ENCODE measurements around the gene IER5.
"Not testable (repeated sequence)": the region's sequence is repeated elsewhere in the genome, so short reads cannot be mapped to it uniquely, and the experiment has no call there.

IER5 gene

DNA sequence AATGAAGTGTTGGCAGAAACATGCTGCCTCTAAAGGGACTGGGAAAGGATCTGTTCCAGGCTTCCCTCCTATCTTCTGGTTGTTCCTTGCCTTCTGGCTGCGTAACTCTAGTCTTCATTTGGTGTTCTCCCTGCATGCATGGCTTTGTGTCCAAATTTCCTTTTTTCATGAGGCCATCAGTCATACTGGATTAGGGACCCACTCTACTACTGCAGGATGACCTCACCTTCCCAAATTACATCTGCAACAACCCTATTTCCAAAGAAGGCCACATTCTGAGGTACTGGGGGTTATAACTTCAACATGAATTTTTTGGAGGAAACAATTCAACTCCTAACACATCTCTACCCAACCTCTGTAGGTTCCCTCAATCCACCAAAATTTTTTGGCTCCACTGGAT lies 28.4 kb upstream of the IER5 start:
- 98% methylated on average over 1 of the region's 1 CpG for WGBS
- no peak overlapping the region for H3K4me3 ChIP-seq (ENCODE audit: low read length)
- H3K9ac ChIP-seq (ENCODE audit: low read depth, low read length): no peak overlapping the region
- 0 out of 2 replicates have a peak, but pooled peaks cover 2% of the 10 kb centered on the region for H3K27me3 ChIP-seq (ENCODE audit: insufficient read depth, low read length)
- H3K27ac ChIP-seq (ENCODE audit: low read depth, low read length): no peak overlapping the region
- H3K36me3 ChIP-seq (ENCODE audit: insufficient read depth, low read length): no peaks in the 10 kb centered on the region
- no peaks in the 10 kb centered on the region for H3K9me3 ChIP-seq (ENCODE audit: insufficient read depth, low read depth, low read length)
- H3K4me1 ChIP-seq (ENCODE audit: insufficient read depth, low read length): 0 out of 2 replicates have a peak, but pooled peaks cover 5% of the 10 kb centered on the region

DNA sequence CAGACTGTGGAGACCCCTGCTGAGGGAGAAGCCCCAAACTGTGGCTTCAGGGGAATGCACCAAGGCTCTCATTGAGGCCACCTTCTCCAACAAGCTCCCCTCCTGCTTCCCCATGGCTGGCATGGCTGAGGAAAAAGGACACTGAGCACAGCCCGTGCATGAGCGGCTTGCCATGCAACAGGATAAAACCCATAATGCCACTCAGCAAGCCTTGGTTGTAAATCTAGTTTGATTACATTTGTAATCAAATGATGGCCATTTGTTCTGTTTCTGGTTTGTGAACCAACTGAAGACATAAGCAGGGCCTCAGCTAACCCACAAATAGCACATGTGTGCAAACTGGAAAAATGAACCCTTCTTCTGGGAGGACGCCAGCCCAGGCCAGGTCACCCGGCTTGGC lies 27.6 kb upstream of the IER5 start:
- not testable (repeated sequence) for H3K9ac ChIP-seq (ENCODE audit: low read depth, low read length); H3K36me3 ChIP-seq (ENCODE audit: insufficient read depth, low read length); H3K9me3 ChIP-seq (ENCODE audit: insufficient read depth, low read depth, low read length); H3K4me1 ChIP-seq (ENCODE audit: insufficient read depth, low read length); H3K27ac ChIP-seq (ENCODE audit: low read depth, low read length); H3K4me3 ChIP-seq (ENCODE audit: low read length); H3K27me3 ChIP-seq (ENCODE audit: insufficient read depth, low read length)
- WGBS: 97% methylated on average over 4 of the region's 4 CpGs

DNA sequence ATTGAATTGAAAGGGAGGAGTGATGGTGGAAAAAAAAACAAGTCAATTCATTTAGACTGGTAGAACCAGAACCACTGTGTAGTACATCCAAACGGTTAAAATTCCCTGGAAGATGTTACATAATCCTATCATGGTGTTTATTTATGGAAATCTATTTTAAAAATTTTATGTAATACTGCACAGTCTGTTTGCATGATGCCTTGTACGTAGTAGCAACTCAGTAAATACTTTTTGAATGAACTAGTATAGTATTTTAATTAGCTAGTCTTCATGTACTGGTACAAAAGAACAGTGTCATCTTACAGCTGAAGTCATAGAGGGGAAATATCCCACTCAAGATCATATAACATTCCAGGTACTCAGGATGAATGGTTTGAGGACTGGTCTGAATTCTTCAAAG lies 27.0 kb upstream of the IER5 start:
- no peaks in the 10 kb centered on the region for H3K36me3 ChIP-seq (ENCODE audit: insufficient read depth, low read length)
- H3K4me1 ChIP-seq (ENCODE audit: insufficient read depth, low read length): peaks cover 13% of the 10 kb centered on the region
- H3K9ac ChIP-seq (ENCODE audit: low read depth, low read length): no peak overlapping the region
- H3K4me3 ChIP-seq (ENCODE audit: low read length): no peak overlapping the region
- 0 out of 2 replicates have a peak, but pooled peaks cover 2% of the 10 kb centered on the region for H3K27me3 ChIP-seq (ENCODE audit: insufficient read depth, low read length)
- H3K9me3 ChIP-seq (ENCODE audit: insufficient read depth, low read depth, low read length): no peaks in the 10 kb centered on the region
- 100% methylated on average over 1 of the region's 2 CpGs for WGBS
- no peak overlapping the region for H3K27ac ChIP-seq (ENCODE audit: low read depth, low read length)

DNA sequence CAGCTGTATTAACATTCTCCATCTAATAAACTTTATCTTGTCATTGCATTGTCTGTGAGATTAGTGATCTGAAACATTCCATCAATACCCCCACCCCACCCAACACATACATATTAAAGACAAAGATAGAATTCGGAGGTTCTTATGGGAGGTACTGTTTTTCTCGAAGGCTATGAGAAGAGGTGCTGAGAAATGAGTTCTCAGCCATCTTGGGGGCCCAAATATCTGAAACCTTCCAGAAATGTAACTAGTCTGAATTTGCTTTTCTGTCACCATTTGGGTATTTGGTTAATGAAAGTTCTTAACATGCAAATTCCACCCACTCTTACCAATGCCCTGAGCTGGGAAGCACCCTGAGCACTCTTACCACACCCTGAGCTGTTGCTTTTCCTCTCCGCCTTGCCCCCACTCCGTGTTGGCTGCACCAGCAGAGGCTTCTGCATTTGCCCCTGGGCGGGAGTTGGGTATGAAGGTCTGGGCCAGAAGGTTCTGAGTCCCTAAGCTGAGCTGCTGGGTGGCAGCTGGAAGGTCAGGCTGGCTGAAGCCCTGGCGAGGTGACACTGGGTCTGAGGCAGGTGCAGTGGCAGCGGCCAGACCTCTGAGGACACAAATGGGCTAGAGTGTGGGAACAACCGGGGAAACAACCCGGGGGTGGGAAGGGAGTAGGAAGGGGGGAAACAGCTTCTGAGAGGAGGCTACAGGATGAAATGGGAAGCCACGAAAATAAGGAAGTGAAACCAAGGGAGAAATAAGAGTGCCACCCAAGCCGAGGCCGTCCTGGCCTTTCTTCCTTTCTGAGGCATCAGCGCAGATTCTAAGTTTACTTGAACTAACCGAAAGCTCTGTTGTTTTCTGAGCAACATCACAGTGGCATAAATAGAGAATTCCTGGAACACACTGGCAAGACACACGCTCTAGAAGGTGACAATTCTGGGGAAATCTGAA lies 26.3 kb upstream of the IER5 start:
- peaks cover 13% of the 10 kb centered on the region for H3K4me1 ChIP-seq (ENCODE audit: insufficient read depth, low read length)
- H3K4me3 ChIP-seq (ENCODE audit: low read length): no peak overlapping the region
- H3K9me3 ChIP-seq (ENCODE audit: insufficient read depth, low read depth, low read length): no peaks in the 10 kb centered on the region
- H3K9ac ChIP-seq (ENCODE audit: low read depth, low read length): no peak overlapping the region
- H3K36me3 ChIP-seq (ENCODE audit: insufficient read depth, low read length): no peaks in the 10 kb centered on the region
- H3K27ac ChIP-seq (ENCODE audit: low read depth, low read length): no peak overlapping the region
- H3K27me3 ChIP-seq (ENCODE audit: insufficient read depth, low read length): 0 out of 2 replicates have a peak, but pooled peaks cover 2% of the 10 kb centered on the region
- 89% methylated on average over 15 of the region's 15 CpGs for WGBS

DNA sequence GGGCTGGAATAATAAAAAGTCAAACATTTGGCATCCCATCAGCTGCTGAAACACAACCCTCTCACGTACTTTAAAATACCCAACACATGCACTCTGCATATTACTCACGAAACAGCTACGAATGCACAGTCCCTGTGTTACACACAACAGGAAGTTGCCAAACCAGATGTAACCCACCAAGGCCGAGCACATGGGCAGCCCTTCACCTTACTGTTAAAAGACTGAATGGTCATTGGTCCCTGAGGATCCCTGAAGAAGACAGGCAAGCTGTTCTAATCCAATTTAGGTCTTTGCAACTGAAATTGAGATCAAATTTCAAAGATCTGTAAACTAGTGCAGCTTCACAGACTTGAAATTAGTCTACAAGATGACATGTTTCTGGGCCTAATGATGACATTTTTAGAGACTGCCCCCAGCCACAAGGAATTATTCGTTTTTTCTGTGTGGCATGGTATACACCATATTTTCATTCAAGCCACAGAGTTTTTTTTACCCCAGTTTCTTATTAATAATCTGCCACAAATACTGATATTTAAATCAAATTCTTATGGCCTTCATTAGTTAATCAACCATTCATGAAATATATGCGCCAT lies 25.6 kb upstream of the IER5 start:
- H3K27ac ChIP-seq (ENCODE audit: low read depth, low read length): no peak overlapping the region
- H3K4me3 ChIP-seq (ENCODE audit: low read length): no peak overlapping the region
- H3K9ac ChIP-seq (ENCODE audit: low read depth, low read length): no peak overlapping the region
- no peaks in the 10 kb centered on the region for H3K36me3 ChIP-seq (ENCODE audit: insufficient read depth, low read length)
- H3K4me1 ChIP-seq (ENCODE audit: insufficient read depth, low read length): peaks cover 13% of the 10 kb centered on the region
- 90% methylated on average over 6 of the region's 6 CpGs for WGBS
- 0 out of 2 replicates have a peak, but pooled peaks cover 2% of the 10 kb centered on the region for H3K27me3 ChIP-seq (ENCODE audit: insufficient read depth, low read length)
- H3K9me3 ChIP-seq (ENCODE audit: insufficient read depth, low read depth, low read length): no peaks in the 10 kb centered on the region

DNA sequence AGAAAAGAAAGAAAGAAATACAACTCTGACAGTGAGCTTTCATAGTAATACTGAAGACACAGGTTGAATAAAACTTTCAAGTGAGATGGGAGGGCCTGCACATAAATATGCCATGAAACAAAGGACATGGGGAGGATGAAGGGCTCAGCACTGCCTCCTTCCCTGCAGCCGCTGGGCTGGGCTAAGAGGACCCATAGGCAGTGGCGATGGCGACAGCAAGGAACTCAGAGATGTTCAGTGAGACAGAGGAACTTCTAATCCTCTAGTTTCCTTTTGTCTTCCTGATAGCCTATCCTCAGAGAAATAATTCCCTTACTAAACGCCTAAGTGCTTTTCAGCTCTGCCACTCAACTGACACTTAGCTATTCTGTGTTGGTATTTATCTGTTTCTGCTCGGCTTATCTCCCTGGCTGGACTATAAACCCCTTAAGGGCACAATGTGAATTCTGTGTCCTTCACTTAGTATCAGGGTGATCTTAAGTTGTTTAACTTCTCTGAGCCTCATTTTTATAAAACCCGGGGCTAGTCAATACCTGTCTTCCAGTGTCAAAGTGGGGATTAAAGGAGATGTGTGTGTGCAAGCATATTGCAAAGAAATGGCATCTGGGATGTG lies 24.4 kb upstream of the IER5 start:
- H3K9me3 ChIP-seq (ENCODE audit: insufficient read depth, low read depth, low read length): no peaks in the 10 kb centered on the region
- no peaks in the 10 kb centered on the region for H3K36me3 ChIP-seq (ENCODE audit: insufficient read depth, low read length)
- H3K4me3 ChIP-seq (ENCODE audit: low read length): no peak overlapping the region
- no peak overlapping the region for H3K9ac ChIP-seq (ENCODE audit: low read depth, low read length)
- H3K27ac ChIP-seq (ENCODE audit: low read depth, low read length): no peak overlapping the region
- WGBS: 70% methylated on average over 6 of the region's 6 CpGs
- 0 out of 2 replicates have a peak, but pooled peaks cover 2% of the 10 kb centered on the region for H3K27me3 ChIP-seq (ENCODE audit: insufficient read depth, low read length)
- H3K4me1 ChIP-seq (ENCODE audit: insufficient read depth, low read length): peaks cover 13% of the 10 kb centered on the region

DNA sequence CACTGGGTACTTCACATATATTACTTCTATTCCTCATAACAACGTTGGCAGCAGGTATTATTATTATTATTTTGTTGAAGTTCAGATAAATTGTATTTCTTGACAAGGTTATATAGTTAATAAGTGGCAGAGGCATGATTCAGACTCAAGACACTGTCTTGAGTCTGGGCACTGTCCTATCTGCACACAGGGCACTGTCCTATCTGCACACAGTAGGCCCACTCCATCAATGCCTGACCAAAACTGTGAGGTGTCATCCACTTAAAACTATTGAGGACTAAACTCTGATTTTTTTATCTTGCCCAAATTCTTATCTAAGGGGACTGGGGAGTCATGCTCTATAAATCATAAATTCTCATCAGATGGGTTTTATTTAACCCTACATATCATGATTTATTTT lies 23.8 kb upstream of the IER5 start:
- Histone ChIP-seq H3K9ac (ENCODE audit: low read depth, low read length) (no peak overlapping the region), H3K4me1 (ENCODE audit: insufficient read depth, low read length) (peaks cover 13% of the 10 kb centered on the region), H3K27me3 (ENCODE audit: insufficient read depth, low read length) (0 out of 2 replicates have a peak, but pooled peaks cover 2% of the 10 kb centered on the region), H3K4me3 (ENCODE audit: low read length) (no peak overlapping the region), H3K27ac (ENCODE audit: low read depth, low read length) (no peak overlapping the region), H3K36me3 (ENCODE audit: insufficient read depth, low read length) (no peaks in the 10 kb centered on the region), H3K9me3 (ENCODE audit: insufficient read depth, low read depth, low read length) (no peaks in the 10 kb centered on the region)
- 80% methylated on average over 1 of the region's 1 CpG for WGBS

DNA sequence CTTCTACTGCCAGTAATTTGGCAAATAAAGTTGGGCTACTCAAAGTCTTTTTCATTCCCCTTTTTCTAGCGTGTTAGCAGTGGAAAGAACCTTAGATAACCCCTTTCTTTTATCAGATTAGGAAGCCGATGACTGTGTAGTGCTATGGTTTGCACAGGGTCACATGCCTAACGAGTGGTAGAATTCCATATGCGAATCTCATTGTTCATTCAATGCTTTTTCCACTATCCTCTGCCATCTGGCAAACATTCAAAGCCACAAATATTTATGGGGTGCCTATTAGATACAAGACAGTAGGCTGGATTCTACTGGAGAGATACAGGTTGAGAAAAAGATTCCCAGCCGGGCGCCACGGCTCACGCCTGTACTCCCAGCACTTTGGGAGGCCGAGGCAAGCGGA lies 14.9 kb upstream of the IER5 start:
- Histone ChIP-seq H3K9ac (ENCODE audit: low read depth, low read length) (no peak overlapping the region), H3K4me3 (ENCODE audit: low read length) (no peak overlapping the region), H3K27ac (ENCODE audit: low read depth, low read length) (no peak overlapping the region), H3K4me1 (ENCODE audit: insufficient read depth, low read length) (peaks cover 23% of the 10 kb centered on the region), H3K36me3 (ENCODE audit: insufficient read depth, low read length) (no peaks in the 10 kb centered on the region), H3K27me3 (ENCODE audit: insufficient read depth, low read length) (no peaks in the 10 kb centered on the region), H3K9me3 (ENCODE audit: insufficient read depth, low read depth, low read length) (no peaks in the 10 kb centered on the region)
- 86% methylated on average over 10 of the region's 10 CpGs for whole genome bisulfite sequencing

DNA sequence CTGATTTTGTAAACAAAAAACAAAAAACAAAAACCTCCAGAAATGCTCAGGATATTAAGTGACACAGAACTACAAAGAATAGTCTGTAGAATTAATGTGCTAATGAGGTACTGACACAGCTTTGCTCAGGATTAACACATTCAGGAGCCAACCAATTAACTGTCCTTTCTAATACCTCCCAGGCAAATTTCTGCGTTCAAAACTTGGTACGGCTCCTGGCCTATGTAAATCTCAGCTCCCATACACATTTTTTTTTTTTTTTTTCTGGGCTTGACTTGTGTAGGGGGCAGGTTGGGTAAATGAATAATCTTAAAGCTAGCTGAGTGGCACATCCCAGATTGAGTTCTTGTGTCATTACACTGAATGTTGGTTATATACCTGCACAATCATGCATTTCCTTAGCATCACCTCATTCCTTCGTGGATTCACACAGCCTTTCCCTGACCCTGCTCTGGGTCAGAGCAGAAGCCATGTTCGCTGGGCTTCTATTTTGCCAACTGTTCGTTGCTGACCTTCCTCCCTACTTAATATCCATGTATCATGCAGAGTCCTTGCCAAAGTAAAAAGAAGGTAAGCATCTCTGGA lies 12.6 kb upstream of the IER5 start:
- Histone ChIP-seq H3K27ac (ENCODE audit: low read depth, low read length) (no peak overlapping the region), H3K4me1 (ENCODE audit: insufficient read depth, low read length) (peaks cover 23% of the 10 kb centered on the region), H3K4me3 (ENCODE audit: low read length) (no peak overlapping the region), H3K36me3 (ENCODE audit: insufficient read depth, low read length) (no peaks in the 10 kb centered on the region), H3K27me3 (ENCODE audit: insufficient read depth, low read length) (no peaks in the 10 kb centered on the region), H3K9ac (ENCODE audit: low read depth, low read length) (no peak overlapping the region), H3K9me3 (ENCODE audit: insufficient read depth, low read depth, low read length) (no peaks in the 10 kb centered on the region)
- WGBS: 70% methylated on average over 5 of the region's 5 CpGs

DNA sequence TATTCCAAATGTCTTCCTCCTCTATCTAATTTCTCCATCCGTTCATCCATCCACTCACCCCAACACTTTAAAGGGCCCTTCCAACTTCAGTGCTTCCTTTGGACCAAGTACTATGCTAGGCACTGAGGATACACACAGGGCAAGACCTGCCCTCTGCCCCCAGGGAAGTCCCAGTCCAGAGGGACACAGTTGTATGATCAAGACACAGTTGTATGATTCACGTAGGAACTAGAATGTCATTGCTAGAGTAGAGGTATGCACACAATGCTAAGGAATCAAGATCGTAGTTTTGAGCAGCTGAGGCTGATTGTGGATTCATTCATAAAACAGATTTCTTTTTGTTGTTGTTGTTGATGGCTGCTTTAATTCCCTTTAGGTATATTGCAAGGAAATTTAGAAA lies 11.6 kb upstream of the IER5 start:
- Histone ChIP-seq H3K4me3 (ENCODE audit: low read length) (no peak overlapping the region), H3K36me3 (ENCODE audit: insufficient read depth, low read length) (no peaks in the 10 kb centered on the region), H3K9ac (ENCODE audit: low read depth, low read length) (no peak overlapping the region; the same call in 1 of the 2 replicates), H3K27ac (ENCODE audit: low read depth, low read length) (no peak overlapping the region), H3K9me3 (ENCODE audit: insufficient read depth, low read depth, low read length) (no peaks in the 10 kb centered on the region), H3K27me3 (ENCODE audit: insufficient read depth, low read length) (no peaks in the 10 kb centered on the region), H3K4me1 (ENCODE audit: insufficient read depth, low read length) (peaks cover 23% of the 10 kb centered on the region)
- 92% methylated on average over 3 of the region's 3 CpGs for WGBS

All from HUES64 (cell line).